ENCODE measurements around the gene ILF3. TPM values are rescaled to one million over a fixed set of nuclear protein-coding genes. Genes with fewer than 3 reads are reported as not detected.

The ILF3 gene
- total RNA-seq, 1 donor from 2014 or later = 861 TPM

DNA sequence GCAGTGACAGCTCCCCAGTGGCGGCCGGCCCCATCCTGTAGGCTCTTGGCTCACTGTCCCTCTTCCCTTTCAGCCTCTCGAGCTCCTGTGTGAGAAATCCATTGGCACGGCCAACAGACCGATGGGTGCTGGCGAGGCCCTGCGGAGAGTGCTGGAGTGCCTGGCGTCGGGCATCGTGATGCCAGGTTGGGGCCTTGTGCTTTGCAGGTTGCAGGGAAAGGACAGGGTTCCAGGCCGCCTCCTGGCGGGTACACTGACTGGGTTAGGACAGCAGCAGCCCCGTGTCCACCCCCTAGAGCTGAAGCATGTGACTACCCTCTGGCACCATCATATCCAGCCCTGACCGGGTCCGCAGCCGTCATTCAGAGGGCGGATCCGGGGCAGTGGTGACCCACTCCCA, 25.6 kb downstream of the ILF3 start:
- Mint-ChIP-seq H3K27me3 (ENCODE audit: low read depth) (peaks cover 2% of the 10 kb centered on the region), H3K4me3 (no peak overlapping the region), H3K36me3 (ENCODE audit: low read depth) (peaks cover 21% of the 10 kb centered on the region), H3K9me3 (no peaks in the 10 kb centered on the region), H3K27ac (ENCODE audit: unreplicated experiment) (no peak overlapping the region), H3K4me1 (no peaks in the 10 kb centered on the region)
- no peak for DNase-seq (ENCODE audit: low read depth, low spot score)
- TF ChIP-seq, protein P1, sequence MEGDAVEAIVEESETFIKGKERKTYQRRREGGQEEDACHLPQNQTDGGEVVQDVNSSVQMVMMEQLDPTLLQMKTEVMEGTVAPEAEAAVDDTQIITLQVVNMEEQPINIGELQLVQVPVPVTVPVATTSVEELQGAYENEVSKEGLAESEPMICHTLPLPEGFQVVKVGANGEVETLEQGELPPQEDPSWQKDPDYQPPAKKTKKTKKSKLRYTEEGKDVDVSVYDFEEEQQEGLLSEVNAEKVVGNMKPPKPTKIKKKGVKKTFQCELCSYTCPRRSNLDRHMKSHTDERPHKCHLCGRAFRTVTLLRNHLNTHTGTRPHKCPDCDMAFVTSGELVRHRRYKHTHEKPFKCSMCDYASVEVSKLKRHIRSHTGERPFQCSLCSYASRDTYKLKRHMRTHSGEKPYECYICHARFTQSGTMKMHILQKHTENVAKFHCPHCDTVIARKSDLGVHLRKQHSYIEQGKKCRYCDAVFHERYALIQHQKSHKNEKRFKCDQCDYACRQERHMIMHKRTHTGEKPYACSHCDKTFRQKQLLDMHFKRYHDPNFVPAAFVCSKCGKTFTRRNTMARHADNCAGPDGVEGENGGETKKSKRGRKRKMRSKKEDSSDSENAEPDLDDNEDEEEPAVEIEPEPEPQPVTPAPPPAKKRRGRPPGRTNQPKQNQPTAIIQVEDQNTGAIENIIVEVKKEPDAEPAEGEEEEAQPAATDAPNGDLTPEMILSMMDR (conservative IDR thresholded peaks at IDR 0.05) = no peak

DNA sequence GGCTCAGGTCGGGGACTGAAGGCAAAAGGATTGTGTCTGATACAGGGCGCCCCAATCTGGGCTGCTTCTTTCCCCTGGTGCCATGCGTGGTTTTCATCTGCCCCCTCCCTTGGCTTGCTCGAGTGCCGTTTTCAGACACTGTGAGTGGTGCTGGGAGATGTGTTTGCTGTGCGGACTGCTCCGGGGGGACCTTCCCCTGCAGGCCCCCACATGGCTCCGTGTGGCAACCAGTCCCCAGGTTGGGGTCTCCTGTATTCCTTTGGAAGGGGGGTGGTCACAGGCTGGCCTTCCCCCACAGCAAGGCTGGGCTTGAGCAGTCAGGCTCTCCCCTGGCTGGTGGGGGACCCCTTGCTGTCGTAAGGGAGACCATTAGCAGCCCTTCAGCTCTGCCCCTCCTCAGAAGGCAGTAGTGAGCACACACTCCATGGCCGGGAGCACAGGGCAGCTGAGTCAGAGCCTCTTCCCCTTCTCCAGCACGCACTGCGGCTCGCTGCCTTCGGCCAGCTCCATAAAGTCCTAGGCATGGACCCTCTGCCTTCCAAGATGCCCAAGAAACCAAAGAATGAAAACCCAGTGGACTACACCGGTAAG, 26.5 kb downstream of the ILF3 start:
- Mint-ChIP-seq H3K36me3 (ENCODE audit: low read depth) (peaks cover 18% of the 10 kb centered on the region), H3K9me3 (no peaks in the 10 kb centered on the region), H3K27ac (ENCODE audit: unreplicated experiment) (no peak overlapping the region)

DNA sequence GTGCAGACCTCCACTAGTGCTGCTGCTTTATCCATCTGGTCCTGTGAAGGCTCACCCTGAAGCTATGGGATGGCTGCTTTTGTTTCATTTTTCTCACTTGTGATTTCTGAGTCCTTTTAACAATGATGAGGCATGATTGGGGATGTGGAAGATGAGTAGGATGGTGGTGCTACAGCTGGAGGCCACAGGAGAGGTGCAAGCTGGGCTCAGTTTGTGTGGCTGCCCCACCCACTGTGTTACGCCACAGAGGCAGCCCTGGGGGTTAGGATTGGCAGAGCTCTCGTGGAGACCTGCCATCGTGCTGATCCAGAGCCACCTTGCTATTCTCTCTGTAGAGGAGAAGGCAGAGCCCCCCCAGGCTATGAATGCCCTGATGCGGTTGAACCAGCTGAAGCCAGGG, 27.5 kb downstream of the ILF3 start:
- Mint-ChIP-seq H3K36me3 (ENCODE audit: low read depth) (peaks cover 18% of the 10 kb centered on the region), H3K4me1 (no peaks in the 10 kb centered on the region)

More for the DNA sequence above, 26.5 kb downstream of the ILF3 start:
- TF ChIP-seq, protein P1 (conservative IDR thresholded peaks at IDR 0.05) = no peak
- DNase-seq (ENCODE audit: low read depth, low spot score) = no peak
- Mint-ChIP-seq H3K4me3 (no peak overlapping the region), H3K27me3 (ENCODE audit: low read depth) (peaks cover 2% of the 10 kb centered on the region), H3K4me1 (no peaks in the 10 kb centered on the region)

DNA sequence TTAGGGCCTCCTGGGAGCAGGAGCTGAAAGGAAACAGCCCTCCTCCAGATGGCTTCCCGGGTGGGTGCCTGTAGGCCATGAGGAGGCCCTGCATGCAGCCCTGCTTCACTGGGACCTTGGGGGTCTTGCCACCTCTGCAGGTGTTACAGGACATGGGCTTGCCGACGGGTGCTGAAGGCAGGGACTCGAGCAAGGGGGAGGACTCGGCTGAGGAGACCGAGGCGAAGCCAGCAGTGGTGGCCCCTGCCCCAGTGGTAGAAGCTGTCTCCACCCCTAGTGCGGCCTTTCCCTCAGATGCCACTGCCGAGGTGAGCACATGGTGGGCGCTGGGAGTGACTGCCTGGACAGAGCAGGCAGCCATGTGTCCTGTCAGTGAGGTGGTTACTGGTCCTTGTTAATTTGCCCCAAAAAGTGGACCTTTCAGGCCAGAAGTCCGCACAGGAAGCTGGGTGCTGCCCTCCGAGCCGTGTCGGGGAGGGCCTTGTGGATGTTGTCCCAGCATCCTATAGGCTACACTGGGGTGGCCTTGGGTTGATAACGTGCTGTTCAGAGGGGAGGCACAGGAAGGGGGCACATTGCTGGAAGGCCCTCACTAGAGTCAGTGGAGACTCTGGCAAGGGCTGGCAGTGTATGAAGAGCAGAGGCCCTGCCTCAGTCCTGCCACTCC, 28.4 kb downstream of the ILF3 start:
- H3K27ac Mint-ChIP-seq (ENCODE audit: unreplicated experiment) = no peak overlapping the region
- TF ChIP-seq, protein P1 (conservative IDR thresholded peaks at IDR 0.05) = no peak
- peaks cover 15% of the 10 kb centered on the region for H3K36me3 Mint-ChIP-seq (ENCODE audit: low read depth)

More for the DNA sequence above, 27.5 kb downstream of the ILF3 start:
- no peak for DNase-seq (ENCODE audit: low read depth, low spot score)
- Mint-ChIP-seq H3K4me3 (no peak overlapping the region), H3K27me3 (ENCODE audit: low read depth) (peaks cover 2% of the 10 kb centered on the region), H3K9me3 (no peaks in the 10 kb centered on the region), H3K27ac (ENCODE audit: unreplicated experiment) (no peak overlapping the region)
- TF ChIP-seq, protein P1 (conservative IDR thresholded peaks at IDR 0.05) = no peak

DNA sequence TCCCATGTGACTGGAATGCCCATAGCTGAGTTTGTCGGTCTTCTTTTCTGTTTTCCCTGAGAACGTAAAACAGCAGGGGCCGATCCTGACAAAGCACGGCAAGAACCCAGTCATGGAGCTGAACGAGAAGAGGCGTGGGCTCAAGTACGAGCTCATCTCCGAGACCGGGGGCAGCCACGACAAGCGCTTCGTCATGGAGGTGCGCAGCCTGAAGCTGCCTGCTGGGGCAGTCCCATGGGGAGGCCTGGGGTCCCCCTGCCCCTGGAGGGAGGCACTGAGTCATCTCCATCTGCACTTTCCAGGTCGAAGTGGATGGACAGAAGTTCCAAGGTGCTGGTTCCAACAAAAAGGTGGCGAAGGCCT, 28.9 kb downstream of the ILF3 start:
- no peak overlapping the region for H3K27ac Mint-ChIP-seq (ENCODE audit: unreplicated experiment)
- peaks cover 2% of the 10 kb centered on the region for H3K27me3 Mint-ChIP-seq (ENCODE audit: low read depth)
- H3K4me3 Mint-ChIP-seq = no peak overlapping the region
- DNase-seq (ENCODE audit: low read depth, low spot score) = no peak
- TF ChIP-seq, protein P1 (conservative IDR thresholded peaks at IDR 0.05) = no peak
- H3K36me3 Mint-ChIP-seq (ENCODE audit: low read depth) = peaks cover 15% of the 10 kb centered on the region
- H3K9me3 Mint-ChIP-seq = no peaks in the 10 kb centered on the region
- H3K4me1 Mint-ChIP-seq = no peaks in the 10 kb centered on the region

More for the DNA sequence above, 28.4 kb downstream of the ILF3 start:
- Mint-ChIP-seq H3K9me3 (no peaks in the 10 kb centered on the region), H3K4me1 (no peaks in the 10 kb centered on the region), H3K27me3 (ENCODE audit: low read depth) (peaks cover 2% of the 10 kb centered on the region), H3K4me3 (no peak overlapping the region)
- no peak for DNase-seq (ENCODE audit: low read depth, low spot score)
